GM21786 (cell line): ENCODE data around the gene GNB1.

Experiments
- ATAC-seq: cut with Tn5 transposase; IDR thresholded peaks from one replicate; pipeline ENCODE4 v1.9.1; 2021; ENCODE audit not compliant: unreplicated experiment

The GNB1 gene

DNA sequence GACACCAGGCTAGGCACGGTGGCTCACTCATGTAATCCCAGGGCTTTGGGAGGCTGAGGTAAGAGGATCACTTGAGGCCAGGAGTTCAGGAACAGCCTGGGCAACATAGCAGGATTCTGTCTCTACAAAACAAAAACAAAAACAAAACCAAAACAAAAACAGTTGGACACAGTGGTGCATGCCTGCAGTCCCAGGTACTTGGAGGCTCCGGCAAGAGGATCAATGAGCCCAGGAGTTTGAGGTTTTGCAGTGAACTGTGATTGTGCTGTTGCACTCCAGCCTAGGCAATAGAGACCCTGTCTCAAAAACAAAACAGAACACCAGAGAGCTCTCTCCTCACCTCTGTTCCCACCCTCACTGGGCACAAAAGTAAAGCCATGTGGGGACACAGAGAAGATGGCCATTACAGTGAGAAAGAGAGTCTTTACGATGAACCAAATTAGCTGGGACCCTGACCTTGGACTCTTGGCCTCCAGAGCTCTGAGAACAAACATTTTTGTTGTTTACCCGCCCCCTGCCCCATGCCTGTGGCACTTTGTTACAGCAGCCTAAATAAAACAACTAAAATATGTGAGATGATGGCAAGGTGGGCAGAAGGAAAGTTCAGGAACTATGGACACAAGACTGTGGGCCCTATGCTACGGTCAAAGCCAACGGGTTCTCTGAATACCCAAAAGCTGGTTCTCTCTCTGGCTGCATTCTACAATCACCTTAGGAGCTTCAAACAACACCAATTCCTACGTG lies 122.5 kb downstream of the GNB1 start:
- no peak for ATAC-seq

- ATAC-seq: no peak
These were observed 125.9 kb downstream of the GNB1 start for GRCh38 chr1:1764876-1765470.

GRCh38 chr1:1763657-1764621 lies 126.9 kb downstream of the GNB1 start:
- ATAC-seq: no peak

- ATAC-seq: no peak
These were observed 129.1 kb downstream of the GNB1 start for GRCh38 chr1:1761504-1762376.

- no peak for ATAC-seq
These were observed 130.2 kb downstream of the GNB1 start for GRCh38 chr1:1760715-1761114.

DNA sequence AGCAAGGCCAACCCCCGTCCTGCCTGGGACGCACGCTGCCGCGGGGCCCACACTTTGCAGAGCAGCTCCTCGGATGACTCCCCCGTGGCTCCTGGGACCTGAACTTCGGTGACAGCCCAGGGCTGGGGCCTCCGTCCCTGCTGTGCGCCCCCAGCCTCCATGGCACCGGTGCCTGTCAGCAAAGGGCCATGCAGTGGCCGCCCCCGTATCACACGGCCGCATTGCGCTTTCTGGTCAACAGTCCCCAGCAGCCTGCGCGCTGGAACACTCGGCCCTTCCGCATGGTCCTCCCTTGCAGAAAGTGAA lies 130.6 kb downstream of the GNB1 start:
- no peak for ATAC-seq

DNA sequence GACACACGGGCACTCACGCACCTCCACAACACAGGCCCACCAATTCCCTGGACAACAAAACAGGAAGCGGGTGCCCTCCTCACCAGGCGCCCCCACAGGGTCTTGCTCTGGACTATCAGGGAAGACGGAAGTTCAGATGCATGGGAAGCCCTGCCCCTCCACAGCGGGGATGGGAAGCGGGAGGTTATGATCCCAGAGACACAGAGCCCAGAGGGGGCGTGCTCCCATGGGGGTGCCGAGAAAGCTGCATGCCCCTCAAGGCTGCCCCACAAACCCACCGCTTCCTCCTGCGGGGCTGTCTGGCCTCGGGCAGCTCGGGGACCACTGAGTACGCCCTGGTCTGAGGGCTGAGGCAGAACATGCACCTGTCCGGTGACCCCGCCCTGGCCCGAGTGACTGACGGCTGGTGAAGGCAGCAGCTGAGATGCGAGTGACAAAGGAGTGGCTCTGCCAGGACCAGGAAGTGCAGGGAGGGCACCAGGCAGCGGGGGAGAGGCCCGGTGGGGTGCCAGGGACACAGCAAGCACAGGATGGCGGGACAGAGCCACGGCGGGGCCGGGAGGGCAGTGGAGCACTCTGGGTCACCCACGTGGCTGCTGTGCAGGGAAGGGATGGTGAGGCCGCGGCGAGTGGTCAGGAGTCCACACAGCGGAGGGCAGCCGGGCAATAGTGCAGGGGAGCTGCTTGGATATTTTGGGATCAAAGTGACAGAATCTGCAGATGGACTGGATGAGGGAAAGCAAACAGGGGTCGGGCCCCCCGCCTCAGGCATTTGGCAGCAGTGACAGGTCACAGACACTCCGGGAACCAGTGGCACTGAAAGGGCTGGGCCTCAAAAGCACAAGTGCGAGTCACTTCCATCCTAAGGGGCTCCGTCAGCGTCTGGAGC lies 131.2 kb downstream of the GNB1 start:
- no peak for ATAC-seq

- no peak for ATAC-seq
These were observed 132.0 kb downstream of the GNB1 start for GRCh38 chr1:1758692-1759455.

GRCh38 chr1:1758059-1758621 lies 132.7 kb downstream of the GNB1 start:
- no peak for ATAC-seq

DNA sequence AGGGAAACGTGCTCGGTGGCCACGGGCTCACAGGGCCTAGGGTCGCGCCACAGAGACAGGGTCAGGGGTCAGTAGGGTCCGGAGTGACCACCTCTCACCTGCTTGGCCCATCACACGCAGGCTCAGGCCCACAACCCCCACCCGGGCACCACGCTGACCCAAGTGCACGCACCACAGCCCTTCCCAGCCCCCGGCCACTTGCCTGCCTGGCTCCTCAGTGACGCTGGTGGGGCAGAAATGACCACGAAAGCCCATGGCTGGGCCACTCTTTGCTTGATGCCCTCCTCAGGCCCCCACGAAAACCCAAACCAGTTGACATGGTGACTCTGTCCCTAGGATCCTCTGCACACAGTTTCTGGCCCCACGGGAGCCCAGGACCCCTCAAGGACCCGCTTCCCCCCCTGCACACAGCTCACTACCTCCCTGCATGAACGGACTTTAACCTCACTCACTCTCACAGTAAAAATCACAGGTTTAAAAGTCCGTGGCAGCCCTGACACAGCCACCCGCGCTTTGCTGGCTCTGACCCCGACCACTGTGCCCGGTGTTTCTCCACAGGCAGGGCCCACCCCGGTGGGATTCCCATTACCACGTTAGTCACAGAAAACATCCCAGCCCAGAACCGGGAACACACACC lies 133.3 kb downstream of the GNB1 start:
- no peak for ATAC-seq

GRCh38 chr1:1756661-1757421 lies 134.0 kb downstream of the GNB1 start:
- no peak for ATAC-seq

DNA sequence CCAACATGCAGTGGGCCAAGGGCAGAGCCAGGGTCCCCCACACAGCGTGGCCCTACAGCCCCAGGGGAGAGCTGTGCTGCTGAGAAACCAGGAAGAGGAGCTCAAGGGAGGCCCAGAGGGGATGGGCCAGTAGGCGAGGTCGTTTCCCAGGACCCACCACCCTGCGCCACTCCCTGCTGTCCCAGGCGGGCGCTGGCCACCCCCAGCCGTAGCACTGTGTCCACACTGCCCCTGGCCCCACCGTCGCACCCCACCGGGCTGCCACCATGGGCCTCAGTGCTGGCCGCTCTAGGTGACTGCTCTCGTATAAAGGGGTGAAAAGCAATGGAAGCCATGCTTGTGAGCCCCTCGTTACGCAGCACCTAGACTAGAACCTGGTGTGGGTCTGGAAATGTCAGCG lies 135.0 kb downstream of the GNB1 start:
- no peak for ATAC-seq

DNA sequence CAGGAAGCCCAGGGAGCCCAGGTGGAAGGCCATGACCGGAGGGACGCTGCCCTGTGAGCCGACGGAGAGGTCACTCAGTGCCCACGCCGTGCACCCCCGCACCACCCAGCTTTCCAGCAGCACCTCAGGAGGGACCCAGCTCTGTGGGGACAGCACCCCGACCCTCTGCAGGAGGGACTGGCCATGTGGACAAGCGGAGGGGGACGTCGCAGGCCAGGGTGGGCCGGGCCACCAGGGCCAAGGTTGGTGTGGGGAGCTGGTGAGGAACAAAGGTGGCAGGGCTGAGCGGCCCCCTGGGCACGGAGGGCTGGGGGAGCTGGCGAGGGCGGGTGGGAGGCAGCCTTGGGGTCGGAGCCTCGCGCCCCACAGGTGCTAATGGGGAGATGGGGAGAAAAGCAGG lies 135.5 kb downstream of the GNB1 start:
- no peak for ATAC-seq

DNA sequence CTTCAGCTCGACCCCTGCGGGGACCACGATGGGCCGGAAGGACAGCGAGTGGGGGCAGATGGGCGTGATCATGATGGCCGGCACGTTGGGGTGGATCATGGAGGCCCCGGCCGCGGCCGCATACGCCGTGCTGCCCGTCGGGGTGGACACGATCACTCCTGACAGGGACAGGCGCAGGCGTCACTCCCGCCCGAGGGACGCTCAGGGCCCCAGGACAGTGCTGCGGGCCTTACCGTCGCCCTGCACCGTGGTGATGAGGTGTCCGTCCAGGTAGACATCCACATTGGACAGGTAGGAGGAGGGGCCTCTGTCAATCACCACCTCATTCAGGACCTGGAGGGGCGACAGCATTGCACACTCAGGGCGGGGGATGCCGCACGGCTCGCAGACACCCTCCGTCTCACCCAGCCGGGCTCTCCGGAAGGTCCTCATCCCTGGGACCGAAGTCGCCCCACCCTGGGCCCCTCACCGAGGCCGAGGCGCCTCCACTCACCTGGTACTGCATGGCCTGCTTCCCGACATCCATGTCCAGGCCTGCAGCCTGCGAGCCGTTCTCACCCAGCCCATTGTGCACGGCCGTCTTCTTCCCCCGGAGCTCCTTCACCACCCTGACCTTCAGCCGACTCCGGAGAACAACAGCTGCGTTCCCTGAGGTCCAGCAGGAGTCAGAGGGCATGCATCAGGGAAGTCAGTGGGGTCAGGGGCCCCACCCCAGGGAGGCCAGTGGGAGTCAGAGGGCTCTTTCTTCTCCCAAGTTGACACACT lies 136.7 kb downstream of the GNB1 start:
- ATAC-seq: no peak

DNA sequence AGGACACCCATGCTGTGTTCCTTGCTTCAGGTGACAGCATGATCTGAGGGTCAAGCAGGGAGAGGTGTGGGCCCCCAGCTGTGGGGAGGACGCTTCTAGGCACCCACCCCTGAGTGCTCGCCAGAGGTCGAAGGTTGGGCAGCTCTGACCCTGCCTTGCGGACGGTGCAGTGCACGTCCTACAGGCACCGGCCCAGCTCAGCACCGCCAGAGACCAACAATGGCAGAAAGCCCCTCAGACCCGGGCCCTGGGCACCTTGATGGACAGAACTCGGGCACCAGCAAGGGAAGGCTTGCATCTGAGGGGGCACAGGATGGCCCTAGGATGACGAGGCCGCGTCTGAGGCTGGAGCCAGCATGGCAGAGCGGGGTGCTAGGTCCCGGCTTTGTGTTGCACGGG lies 137.3 kb downstream of the GNB1 start:
- ATAC-seq: no peak

GRCh38 chr1:1752636-1753606 lies 138.0 kb downstream of the GNB1 start:
- no peak for ATAC-seq
